Esophagus squamous epithelium (tissue), 5 donors: ENCODE results near the gene PRAMEF9. TPM values are rescaled to one million over a fixed set of nuclear protein-coding genes. Genes with fewer than 3 reads are reported as not detected.

ENCODE experiments used
- DNase-seq: peaks from one replicate; lab custom pipeline; 2025; lab: John Stamatoyannopoulos, UW
- H3K27ac ChIP-seq, 4 donors: fragments of 200-600 bp; sonication (generic); one replicate each; pipeline ENCODE4 v1.5.1; 2016 to 2019; ENCODE audit warnings: mild to moderate bottlenecking in 1 of 4
- H3K27me3 ChIP-seq, 4 donors: fragments of 200-600 bp; sonication (generic); 1 replicate in 3 of 4; 2 replicates in 1 of 4; pipeline versions ENCODE4 v1.5.1 to v1.6.0; 2017 to 2021; ENCODE audit warnings: antibody characterized with exemption in 1 of 4
- H3K36me3 ChIP-seq, 3 donors: fragments of 200-600 bp; sonication (generic); one replicate each; pipeline ENCODE4 v1.5.1; 2016 to 2019
- H3K4me1 ChIP-seq, 3 donors: fragments of 200-600 bp; sonication (generic); one replicate each; pipeline ENCODE4 v1.5.1; 2017 to 2019
- H3K4me3 ChIP-seq, 4 donors: fragments of 200-600 bp; sonication (generic); 1 replicate in 3 of 4; 2 replicates in 1 of 4; pipeline ENCODE4 v1.5.1; 2016 to 2019; ENCODE audit warnings: mild to moderate bottlenecking in 2 of 4, moderate library complexity in 1 of 4
- H3K9me3 ChIP-seq, 3 donors: fragments of 200-600 bp; sonication (generic); one replicate each; pipeline ENCODE4 v1.5.1; 2016 to 2019
- POLR2A ChIP-seq, 4 donors: fragments of 450-650 bp; IDR thresholded peaks; one replicate each; pipeline ENCODE4 v1.6.1; 2017; ENCODE audit warnings: antibody characterized with exemption in 4 of 4, mild to moderate bottlenecking in 4 of 4, moderate library complexity in 3 of 4
- WGBS, 2 donors: methylation state at CpG; one replicate each; pipeline ENCODE4 v1.1.5; 2018; 5-methylcytosine and 5-hydroxymethylcytosine counted together
- intact Hi-C: fragments of 100-400 bp; cut with DNase I; formaldehyde crosslinking; loops from one replicate; pipeline ENCODE4 v1.15.0; 2022
- total RNA-seq, 4 donors: library from RNA; depleted of rRNA; stranded (reverse); fragments of >200 nt; gene quantifications; one replicate each; pipeline ENCODE4 v1.1.0, GENCODE V29; 2016
- TF ChIP-seq, protein P1 (sequence below), 6 experiments: fragments of 450-650 bp in 4 of 6; fragments of 200-600 bp in 2 of 6; sonication (generic) in 2 of 6; IDR thresholded peaks; one replicate each; pipeline ENCODE4 v1.5.1; 2016 to 2019; ENCODE audit warnings: antibody characterized with exemption in 6 of 6, mild to moderate bottlenecking in 4 of 6, moderate library complexity in 4 of 6
- donor health status: DM: yes; HTN: yes; CAD: no.

PRAMEF9 gene
- total RNA-seq, 4 donors from 2014 or later = not detected

DNA sequence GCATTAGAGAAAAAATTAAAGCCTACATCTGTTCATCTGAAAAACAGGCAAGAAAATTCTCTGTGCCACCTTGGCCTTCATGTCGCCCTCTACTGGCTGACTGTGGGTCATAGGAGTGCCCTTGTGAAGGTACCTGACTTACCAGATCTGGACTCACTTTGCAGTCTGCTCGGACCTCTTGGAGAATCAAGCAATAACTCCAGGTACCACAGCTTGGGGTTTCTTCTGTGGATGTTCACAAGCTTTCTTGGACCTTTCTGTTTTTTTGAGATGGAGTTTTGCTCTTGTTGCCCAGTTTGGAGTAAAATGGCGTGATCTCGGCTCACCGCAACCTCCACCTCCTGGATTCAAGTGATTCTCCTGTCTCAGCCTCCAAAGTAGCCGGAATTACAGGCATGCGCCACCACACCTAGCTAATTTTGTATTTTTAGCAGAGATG is 56.7 kb downstream of the PRAMEF9 start:
- Histone ChIP-seq H3K9me3 (no peaks in the 10 kb centered on the region), H3K27me3 (peaks cover 0 to 34% (median 0%) of the 10 kb centered on the region in 4 donors), H3K27ac (no peak overlapping the region), H3K4me1 (no peaks in the 10 kb centered on the region), H3K36me3 (no peaks in the 10 kb centered on the region), H3K4me3 (no peak overlapping the region)
- DNase-seq = no peak
- TF ChIP-seq POLR2A (IDR thresholded peaks at IDR 0.05) = no peak
- TF ChIP-seq, protein P1, sequence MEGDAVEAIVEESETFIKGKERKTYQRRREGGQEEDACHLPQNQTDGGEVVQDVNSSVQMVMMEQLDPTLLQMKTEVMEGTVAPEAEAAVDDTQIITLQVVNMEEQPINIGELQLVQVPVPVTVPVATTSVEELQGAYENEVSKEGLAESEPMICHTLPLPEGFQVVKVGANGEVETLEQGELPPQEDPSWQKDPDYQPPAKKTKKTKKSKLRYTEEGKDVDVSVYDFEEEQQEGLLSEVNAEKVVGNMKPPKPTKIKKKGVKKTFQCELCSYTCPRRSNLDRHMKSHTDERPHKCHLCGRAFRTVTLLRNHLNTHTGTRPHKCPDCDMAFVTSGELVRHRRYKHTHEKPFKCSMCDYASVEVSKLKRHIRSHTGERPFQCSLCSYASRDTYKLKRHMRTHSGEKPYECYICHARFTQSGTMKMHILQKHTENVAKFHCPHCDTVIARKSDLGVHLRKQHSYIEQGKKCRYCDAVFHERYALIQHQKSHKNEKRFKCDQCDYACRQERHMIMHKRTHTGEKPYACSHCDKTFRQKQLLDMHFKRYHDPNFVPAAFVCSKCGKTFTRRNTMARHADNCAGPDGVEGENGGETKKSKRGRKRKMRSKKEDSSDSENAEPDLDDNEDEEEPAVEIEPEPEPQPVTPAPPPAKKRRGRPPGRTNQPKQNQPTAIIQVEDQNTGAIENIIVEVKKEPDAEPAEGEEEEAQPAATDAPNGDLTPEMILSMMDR (IDR thresholded peaks at IDR 0.05) = peak in 2 of 6 experiments; percentile 31 to 44
- 73 to 77% methylated on average over 7 of the region's 7 CpGs for WGBS, 2 donors
- intact Hi-C loops = no loop called here

Other genes with a start within 250 kb of the PRAMEF9 start
- not detected for gene PRAMEF6, start 224.3 kb upstream of the PRAMEF9 start, total RNA-seq
- not detected for gene PRAMEF27, start 115.3 kb upstream of the PRAMEF9 start, total RNA-seq
- gene HNRNPCL3, start 111.1 kb upstream of the PRAMEF9 start, total RNA-seq = not detected
- gene PRAMEF25, start 101.1 kb upstream of the PRAMEF9 start, total RNA-seq = not detected
- not detected for gene HNRNPCL2, start 55.0 kb upstream of the PRAMEF9 start, total RNA-seq
- not detected for gene PRAMEF26, start 15.8 kb upstream of the PRAMEF9 start, total RNA-seq
- not detected for gene HNRNPCL4, start 6.2 kb upstream of the PRAMEF9 start, total RNA-seq
- not detected for gene PRAMEF13, start 29.6 kb downstream of the PRAMEF9 start, total RNA-seq
- not detected for gene PRAMEF18, start 54.3 kb downstream of the PRAMEF9 start, total RNA-seq
- gene PRAMEF5, start 82.3 kb downstream of the PRAMEF9 start, total RNA-seq = not detected
- not detected for gene PRAMEF8, start 113.3 kb downstream of the PRAMEF9 start, total RNA-seq
- gene PRAMEF33, start 131.7 kb downstream of the PRAMEF9 start, total RNA-seq = not detected
- gene PRAMEF15, start 143.7 kb downstream of the PRAMEF9 start, total RNA-seq = not detected
- gene PRAMEF14, start 175.3 kb downstream of the PRAMEF9 start, total RNA-seq = not detected
- gene PRAMEF19, start 200.1 kb downstream of the PRAMEF9 start, total RNA-seq = not detected
- gene PRAMEF17, start 217.8 kb downstream of the PRAMEF9 start, total RNA-seq = not detected
- gene PRAMEF20, start 238.6 kb downstream of the PRAMEF9 start, total RNA-seq = not detected